ENCODE results near the gene RNF14. TPM values are rescaled to one million over a fixed set of nuclear protein-coding genes. Genes with fewer than 3 reads are reported as not detected.

RNF14 gene
- total RNA-seq, 5 donors from 2014 or later (not counting 1 experiment from before 2014, with no cell fraction given), result 16.4 to 35.8 (median 28.2) TPM

DNA sequence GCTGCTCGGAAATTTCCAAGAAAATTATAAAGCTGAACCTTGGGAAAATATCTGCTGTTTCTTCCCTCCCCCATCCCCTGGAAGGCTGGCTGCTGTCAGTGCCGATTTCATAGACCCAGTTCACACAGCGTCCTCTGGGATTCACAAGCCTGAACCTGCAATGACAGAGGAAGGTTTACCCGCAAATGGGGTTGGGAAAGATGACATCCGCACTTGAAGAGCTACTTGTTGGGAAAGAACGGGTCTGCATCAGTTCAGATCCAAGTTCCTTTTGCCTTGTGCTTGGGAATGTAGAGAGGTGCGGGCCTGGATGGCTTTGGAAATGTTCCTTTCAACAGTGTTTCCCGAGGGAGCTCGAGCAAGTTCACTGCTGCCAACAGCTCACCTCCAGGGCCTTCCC, 24.8 kb upstream of the RNF14 start:
- H3K27ac ChIP-seq (ENCODE audit: low read length), result no peak overlapping the region
- POLR2A ChIA-PET, result no interaction called here

GRCh38 chr5:141945511-141946051, 23.3 kb upstream of the RNF14 start:
- Mint-ChIP-seq H3K27me3 (no peaks in the 10 kb centered on the region), H3K9me3 (no peaks in the 10 kb centered on the region), H3K27ac (no peak overlapping the region), H3K36me3 (peaks cover 8% of the 10 kb centered on the region), H3K4me1 (peaks cover 0 to 9% (median 2%) of the 10 kb centered on the region in 3 donors), H3K4me3 (no peak overlapping the region)
- Histone ChIP-seq H3K4me3 (ENCODE audit: control insufficient read depth in 1 of 2, extremely low read depth in 1 of 2, low read length in 1 of 2) (no peak overlapping the region), H3K27ac (ENCODE audit: low read length) (no peak overlapping the region), H3K9me3 (no peaks in the 10 kb centered on the region), H3K27me3 (replicated peaks in 1 of 2; ENCODE audit: control insufficient read depth in 2 of 2, extremely low read depth in 1 of 2, insufficient read depth in 2 of 2, low read length in 1 of 2) (no peaks in the 10 kb centered on the region), H3K4me1 (ENCODE audit: control insufficient read depth in 1 of 2, extremely low read depth in 1 of 2, insufficient read depth in 2 of 2, low read length in 2 of 2) (no peaks in the 10 kb centered on the region), H3K36me3 (ENCODE audit: control insufficient read depth in 2 of 2, extremely low read depth in 1 of 2, insufficient read depth in 1 of 2, low read length in 1 of 2) (peaks cover 4 to 5% of the 10 kb centered on the region in 2 donors)
- 92% methylated on average over 19 of the region's 25 CpGs for WGBS (ENCODE audit: insufficient coverage)
- POLR2A ChIA-PET, result no interaction called here
- DNase-seq, result no peak
- CTCF ChIA-PET, result interaction anchor here (1.0 kb wide), 2 partner anchors 15 kb away, joined by 3 read pairs; no protein-coding TSS in a partner anchor
- no peak for ATAC-seq (replicated peaks in 1 of 4)

More for the DNA sequence above, 24.8 kb upstream of the RNF14 start:
- Mint-ChIP-seq H3K27ac (no peak overlapping the region), H3K9me3 (no peaks in the 10 kb centered on the region), H3K27me3 (no peaks in the 10 kb centered on the region), H3K4me3 (no peak overlapping the region), H3K36me3 (peaks cover 13% of the 10 kb centered on the region), H3K4me1 (peaks cover 0 to 9% (median 2%) of the 10 kb centered on the region in 3 donors)
- 94% methylated on average over 4 of the region's 9 CpGs for whole genome bisulfite sequencing (ENCODE audit: insufficient coverage)
- Histone ChIP-seq H3K4me3 (ENCODE audit: control insufficient read depth in 1 of 2, extremely low read depth in 1 of 2, low read length in 1 of 2) (no peak overlapping the region), H3K9me3 (no peaks in the 10 kb centered on the region), H3K36me3 (ENCODE audit: control insufficient read depth in 2 of 2, extremely low read depth in 1 of 2, insufficient read depth in 1 of 2, low read length in 1 of 2) (peaks cover 9 to 10% of the 10 kb centered on the region in 2 donors), H3K4me1 (ENCODE audit: control insufficient read depth in 1 of 2, extremely low read depth in 1 of 2, insufficient read depth in 2 of 2, low read length in 2 of 2) (no peaks in the 10 kb centered on the region), H3K27me3 (replicated peaks in 1 of 2; ENCODE audit: control insufficient read depth in 2 of 2, extremely low read depth in 1 of 2, insufficient read depth in 2 of 2, low read length in 1 of 2) (no peaks in the 10 kb centered on the region)
- ATAC-seq (replicated peaks in 1 of 4), result no peak
- CTCF ChIA-PET, result interaction anchor here (0.5 to 1.3 kb wide), 5 partner anchors 12 to 1210 kb away, joined by 3 to 5 read pairs (median 3); no protein-coding TSS in a partner anchor
- DNase-seq, result no peak

DNA sequence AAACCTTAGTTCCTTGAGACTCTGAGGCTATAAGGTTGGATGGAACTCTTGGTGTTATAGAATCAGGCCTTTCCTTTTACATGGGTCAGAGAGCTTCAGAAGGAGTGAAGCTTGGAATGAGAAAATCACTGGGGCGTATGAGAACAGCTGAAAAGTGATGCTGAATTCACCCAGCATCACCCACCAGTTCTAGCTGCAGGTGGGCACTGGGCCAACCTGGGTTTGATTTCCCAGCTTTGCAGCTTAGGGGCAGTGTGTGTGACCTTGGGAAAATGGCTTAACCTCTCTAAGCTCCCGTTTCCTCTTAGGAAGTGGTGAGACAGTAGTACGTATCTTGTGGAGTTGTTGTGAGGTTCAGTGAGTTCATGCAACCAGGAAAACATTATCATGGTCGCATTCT, 21.6 kb upstream of the RNF14 start:
- Histone ChIP-seq H3K4me1 (ENCODE audit: control insufficient read depth in 1 of 2, extremely low read depth in 1 of 2, insufficient read depth in 2 of 2, low read length in 2 of 2) (peaks cover 2 to 13% of the 10 kb centered on the region in 2 experiments), H3K36me3 (ENCODE audit: control insufficient read depth in 2 of 2, extremely low read depth in 1 of 2, insufficient read depth in 1 of 2, low read length in 1 of 2) (no peaks in the 10 kb centered on the region), H3K27ac (ENCODE audit: low read length) (no peak overlapping the region), H3K27me3 (replicated peaks in 1 of 2; ENCODE audit: control insufficient read depth in 2 of 2, extremely low read depth in 1 of 2, insufficient read depth in 2 of 2, low read length in 1 of 2) (no peaks in the 10 kb centered on the region), H3K9me3 (no peaks in the 10 kb centered on the region), H3K4me3 (ENCODE audit: control insufficient read depth in 1 of 2, extremely low read depth in 1 of 2, low read length in 1 of 2) (no peak overlapping the region)
- H3K4me1 Mint-ChIP-seq, result peaks cover 9 to 15% (median 12%) of the 10 kb centered on the region in 3 donors
- H3K27me3 Mint-ChIP-seq, result no peaks in the 10 kb centered on the region
- DNase-seq, result no peak
- H3K27ac Mint-ChIP-seq, result no peak overlapping the region
- ChIA-PET POLR2A (no interaction called here), CTCF (interaction anchor here in 1 of 2 donors (0.6 to 1.2 kb wide), 2 partner anchors 14 to 72 kb away, joined by 6 to 10 read pairs; no protein-coding TSS in a partner anchor)
- 89% methylated on average over 3 of the region's 4 CpGs for WGBS (ENCODE audit: insufficient coverage)
- H3K9me3 Mint-ChIP-seq, result no peaks in the 10 kb centered on the region
- H3K4me3 Mint-ChIP-seq, result no peak overlapping the region
- no peak for ATAC-seq (replicated peaks in 1 of 4)
- H3K36me3 Mint-ChIP-seq, result peaks cover 4% of the 10 kb centered on the region

GRCh38 chr5:141948812-141949211, 20.1 kb upstream of the RNF14 start:
- ChIA-PET POLR2A (no interaction called here), CTCF (interaction anchor here in 1 of 2 donors (1.2 kb wide), 1 partner anchor 9 kb away, joined by 3 read pairs; the partner anchor contains the start of gene PCDH12)
- ATAC-seq (replicated peaks in 1 of 4) (no peak), DNase-seq (no peak)
- H3K4me1 Mint-ChIP-seq, result peaks cover 9 to 16% (median 15%) of the 10 kb centered on the region in 3 donors
- H3K27ac Mint-ChIP-seq, result no peak overlapping the region
- Histone ChIP-seq H3K36me3 (ENCODE audit: control insufficient read depth in 2 of 2, extremely low read depth in 1 of 2, insufficient read depth in 1 of 2, low read length in 1 of 2) (no peaks in the 10 kb centered on the region), H3K4me3 (ENCODE audit: control insufficient read depth in 1 of 2, extremely low read depth in 1 of 2, low read length in 1 of 2) (no peak overlapping the region), H3K27me3 (replicated peaks in 1 of 2; ENCODE audit: control insufficient read depth in 2 of 2, extremely low read depth in 1 of 2, insufficient read depth in 2 of 2, low read length in 1 of 2) (no peaks in the 10 kb centered on the region), H3K9me3 (no peaks in the 10 kb centered on the region), H3K4me1 (ENCODE audit: control insufficient read depth in 1 of 2, extremely low read depth in 1 of 2, insufficient read depth in 2 of 2, low read length in 2 of 2) (peaks cover 2 to 14% of the 10 kb centered on the region in 2 experiments), H3K27ac (ENCODE audit: low read length) (no peak overlapping the region)
- no peak overlapping the region for H3K4me3 Mint-ChIP-seq
- H3K9me3 Mint-ChIP-seq, result no peaks in the 10 kb centered on the region
- H3K36me3 Mint-ChIP-seq, result peaks cover 4% of the 10 kb centered on the region
- H3K27me3 Mint-ChIP-seq, result no peaks in the 10 kb centered on the region
- 100% methylated on average over 1 of the region's 2 CpGs for WGBS (ENCODE audit: insufficient coverage)

GRCh38 chr5:141949511-141949910, 19.4 kb upstream of the RNF14 start:
- Mint-ChIP-seq H3K4me3 (no peak overlapping the region), H3K27ac (no peak overlapping the region), H3K36me3 (peaks cover 4% of the 10 kb centered on the region), H3K9me3 (no peaks in the 10 kb centered on the region), H3K27me3 (no peaks in the 10 kb centered on the region), H3K4me1 (peaks cover 9 to 21% (median 15%) of the 10 kb centered on the region in 3 donors)
- H3K4me3 ChIP-seq (ENCODE audit: control insufficient read depth in 1 of 2, extremely low read depth in 1 of 2, low read length in 1 of 2), result no peak overlapping the region
- DNase-seq, result no peak
- H3K9me3 ChIP-seq, result no peaks in the 10 kb centered on the region
- no peak for ATAC-seq (replicated peaks in 1 of 4)
- no peak overlapping the region for H3K27ac ChIP-seq (ENCODE audit: low read length)
- POLR2A ChIA-PET, result interaction anchor here in 1 of 2 donors (0.7 kb wide), 1 partner anchor 163 kb away, joined by 3 read pairs; no protein-coding TSS in a partner anchor
- WGBS (ENCODE audit: insufficient coverage), result 83% methylated on average over 1 of the region's 2 CpGs
- no peaks in the 10 kb centered on the region for H3K27me3 ChIP-seq (replicated peaks in 1 of 2; ENCODE audit: control insufficient read depth in 2 of 2, extremely low read depth in 1 of 2, insufficient read depth in 2 of 2, low read length in 1 of 2)
- peaks cover 2 to 14% of the 10 kb centered on the region in 2 experiments for H3K4me1 ChIP-seq (ENCODE audit: control insufficient read depth in 1 of 2, extremely low read depth in 1 of 2, insufficient read depth in 2 of 2, low read length in 2 of 2)
- H3K36me3 ChIP-seq (ENCODE audit: control insufficient read depth in 2 of 2, extremely low read depth in 1 of 2, insufficient read depth in 1 of 2, low read length in 1 of 2), result no peaks in the 10 kb centered on the region
- CTCF ChIA-PET, result interaction anchor here in 1 of 2 donors (1.2 kb wide), 1 partner anchor 9 kb away, joined by 3 read pairs; the partner anchor contains the start of gene PCDH12

DNA sequence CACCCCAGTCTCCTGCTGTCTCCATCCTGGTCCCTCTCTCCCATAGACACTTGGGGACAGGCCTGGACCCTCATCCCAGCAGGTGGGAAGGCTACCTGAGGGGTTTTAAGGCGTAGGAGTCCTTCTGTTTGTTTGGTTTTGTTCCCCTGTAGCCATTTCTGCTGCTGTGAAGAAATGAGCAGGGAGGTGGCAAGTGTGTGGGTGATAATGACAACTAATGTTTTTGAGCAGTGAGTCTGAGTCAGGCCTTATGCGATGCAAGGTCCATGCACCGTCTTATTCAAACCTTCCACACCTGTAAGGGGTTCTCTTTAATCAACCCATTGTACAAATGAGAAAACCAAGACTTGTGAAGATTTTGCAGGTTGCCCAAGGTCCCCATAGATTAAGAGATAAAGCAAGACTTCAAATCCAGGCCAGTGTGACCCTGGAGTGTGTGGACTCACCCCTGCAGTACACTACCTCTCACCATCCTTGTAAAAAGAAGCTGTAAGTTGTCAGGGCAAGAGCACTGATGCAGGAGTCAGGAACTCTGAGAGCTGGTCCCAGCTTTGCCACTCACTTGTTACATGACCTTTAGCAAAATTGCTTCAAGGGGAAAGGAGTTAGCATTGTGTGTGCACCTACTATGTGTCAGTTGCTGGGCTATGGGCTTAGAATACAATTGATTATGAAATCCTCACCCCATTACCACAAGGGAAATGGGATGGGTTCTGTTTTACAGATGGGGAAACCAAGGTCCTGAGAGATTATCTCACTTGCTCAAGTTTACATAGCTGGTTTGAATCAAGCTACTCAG, 18.5 kb upstream of the RNF14 start:
- DNase-seq, result no peak
- H3K36me3 ChIP-seq (ENCODE audit: control insufficient read depth in 2 of 2, extremely low read depth in 1 of 2, insufficient read depth in 1 of 2, low read length in 1 of 2), result no peaks in the 10 kb centered on the region
- no peaks in the 10 kb centered on the region for H3K9me3 Mint-ChIP-seq
- no peak for ATAC-seq (replicated peaks in 1 of 4)
- no peaks in the 10 kb centered on the region for H3K27me3 Mint-ChIP-seq
- H3K9me3 ChIP-seq, result no peaks in the 10 kb centered on the region
- POLR2A ChIA-PET, result interaction anchor here in 1 of 2 donors (0.8 kb wide), 1 partner anchor 10 kb away, joined by 4 read pairs; no protein-coding TSS in a partner anchor
- no peak overlapping the region for H3K27ac ChIP-seq (ENCODE audit: low read length)
- H3K4me1 ChIP-seq (ENCODE audit: control insufficient read depth in 1 of 2, extremely low read depth in 1 of 2, insufficient read depth in 2 of 2, low read length in 2 of 2), result peaks cover 2 to 14% of the 10 kb centered on the region in 2 experiments
- H3K27ac Mint-ChIP-seq, result no peak overlapping the region
- CTCF ChIA-PET, result interaction anchor here in 1 of 2 donors (1.5 kb wide), 1 partner anchor 19 kb away, joined by 3 read pairs; the partner anchor contains the start of gene RNF14
- no peak overlapping the region for H3K4me3 ChIP-seq (ENCODE audit: control insufficient read depth in 1 of 2, extremely low read depth in 1 of 2, low read length in 1 of 2)
- no peak overlapping the region for H3K4me3 Mint-ChIP-seq
- peaks cover 4% of the 10 kb centered on the region for H3K36me3 Mint-ChIP-seq
- H3K27me3 ChIP-seq (replicated peaks in 1 of 2; ENCODE audit: control insufficient read depth in 2 of 2, extremely low read depth in 1 of 2, insufficient read depth in 2 of 2, low read length in 1 of 2), result no peaks in the 10 kb centered on the region
- 100% methylated on average over 1 of the region's 3 CpGs for WGBS (ENCODE audit: insufficient coverage)
- H3K4me1 Mint-ChIP-seq, result peaks cover 9 to 21% (median 15%) of the 10 kb centered on the region in 3 donors
